ENCODE measurements around the gene CDCA8.

Gene CDCA8

DNA sequence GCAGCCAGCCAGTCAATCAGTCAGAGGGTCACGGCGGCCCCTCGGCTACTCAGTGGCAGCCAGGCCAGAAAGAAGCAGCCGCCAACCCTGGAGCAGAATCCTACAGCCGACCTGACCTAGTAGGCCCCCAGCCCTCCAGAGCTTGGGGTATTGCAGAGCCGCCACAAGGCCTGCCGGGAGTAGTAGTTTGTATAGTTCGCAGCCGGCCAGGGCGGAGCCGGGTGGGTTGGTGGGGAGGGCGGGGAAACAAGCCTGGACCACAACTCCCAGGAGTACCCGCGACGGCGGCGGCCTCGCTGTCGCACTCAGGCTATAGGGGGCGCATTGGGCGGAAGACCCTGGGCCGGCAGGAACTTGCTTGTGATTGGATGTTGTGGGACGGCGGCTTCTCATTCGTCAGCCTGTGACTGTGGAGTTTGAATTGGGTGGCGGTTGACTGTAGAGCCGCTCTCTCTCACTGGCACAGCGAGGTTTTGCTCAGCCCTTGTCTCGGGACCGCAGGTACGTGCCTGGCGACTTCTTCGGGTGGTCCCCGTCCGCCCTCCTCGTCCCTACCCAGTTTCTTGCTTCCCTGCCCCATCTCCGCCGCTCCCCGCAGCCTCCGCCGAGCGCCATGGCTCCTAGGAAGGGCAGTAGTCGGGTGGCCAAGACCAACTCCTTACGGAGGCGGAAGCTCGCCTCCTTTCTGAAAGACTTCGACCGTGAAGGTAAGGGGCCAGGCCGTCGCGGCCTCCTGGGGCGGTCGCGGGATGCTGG lies at the start of gene CDCA8:
Gene CDCA8 (plus strand): TSS at position 439 of the 756 bp plus-strand sequence. CDS start 175 bp downstream, at position 614.
- peak; percentile 98 for DNase-seq

DNA sequence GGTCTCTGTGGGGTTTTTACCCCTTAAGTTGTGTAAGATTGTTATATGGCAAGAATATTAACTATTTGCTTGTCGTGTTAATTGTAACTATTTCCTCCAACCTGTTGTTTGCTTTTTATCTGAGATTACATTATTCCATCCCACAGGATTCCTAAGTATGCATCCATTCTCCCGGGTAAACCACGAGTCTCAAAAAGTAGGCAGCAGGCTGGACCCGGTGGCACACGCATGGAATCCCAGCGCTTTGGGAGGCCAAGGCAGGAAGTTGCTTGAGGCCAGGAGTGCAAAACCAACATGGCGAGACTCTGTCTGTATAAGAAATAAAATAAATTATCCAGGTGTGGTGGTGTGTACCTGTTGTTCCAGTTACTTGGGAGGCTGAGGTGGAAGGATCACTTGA lies 45.0 kb upstream of the CDCA8 start:
- DNase-seq = no peak

DNA sequence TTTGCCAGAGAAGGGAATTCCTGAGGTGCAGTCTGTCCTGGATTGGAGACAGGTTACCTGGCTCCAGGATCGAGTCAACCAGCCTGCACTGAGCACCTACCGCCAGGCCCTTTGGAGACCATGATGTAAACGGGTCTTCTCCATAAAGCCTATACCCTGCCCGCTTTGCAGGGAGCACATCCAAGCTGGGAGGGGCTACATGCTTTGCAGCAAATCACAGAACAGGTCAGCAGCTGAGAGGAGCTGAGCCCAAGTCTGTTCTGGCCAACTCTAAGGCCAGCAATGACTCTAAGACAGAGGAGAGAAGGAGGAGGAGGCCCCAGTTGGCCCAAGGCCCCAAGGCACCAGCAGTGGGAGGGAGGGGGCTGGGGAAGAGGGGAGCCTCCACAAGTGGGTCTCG lies 42.1 kb upstream of the CDCA8 start:
- no peak for DNase-seq

DNA sequence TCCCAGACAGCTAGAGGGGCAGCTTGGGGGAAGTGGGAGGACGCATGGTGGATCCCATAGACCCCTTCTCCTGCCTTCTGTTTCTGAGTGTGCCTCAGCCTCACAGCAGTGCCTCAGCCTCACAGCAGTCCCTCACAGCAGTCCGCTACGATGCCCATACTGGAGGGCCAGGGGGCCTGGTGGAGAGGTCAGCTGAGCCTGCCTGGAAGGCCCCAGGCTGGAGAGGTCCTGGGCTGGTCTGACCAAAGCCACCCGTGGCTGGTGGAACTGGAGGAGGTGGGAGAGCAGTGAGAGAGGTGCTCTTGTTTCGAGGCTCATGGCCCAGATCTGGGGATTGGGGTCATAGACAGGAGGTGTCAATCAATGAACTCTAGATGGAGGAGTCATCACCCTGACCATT lies 41.6 kb upstream of the CDCA8 start:
- no peak for DNase-seq

DNA sequence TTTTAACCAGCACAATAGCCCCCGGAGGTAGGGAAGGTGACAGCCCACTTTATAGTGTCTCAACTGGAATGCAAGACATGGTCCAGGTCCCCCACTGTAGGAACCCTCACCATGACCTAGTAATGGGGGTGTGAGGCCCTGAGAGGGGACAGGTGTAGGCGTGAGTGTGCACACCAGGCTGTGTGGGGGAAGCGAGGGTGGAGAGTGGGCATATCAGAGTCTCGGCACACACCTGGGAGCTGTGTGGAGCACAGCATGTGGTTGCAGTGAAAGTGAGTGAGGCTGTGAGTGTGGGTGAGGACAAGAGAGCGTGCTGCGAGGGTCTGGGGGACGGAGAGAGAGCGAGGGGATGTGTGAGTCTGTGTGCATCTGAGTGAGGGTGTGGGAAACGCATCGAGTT lies 40.5 kb upstream of the CDCA8 start:
- no peak for DNase-seq

DNA sequence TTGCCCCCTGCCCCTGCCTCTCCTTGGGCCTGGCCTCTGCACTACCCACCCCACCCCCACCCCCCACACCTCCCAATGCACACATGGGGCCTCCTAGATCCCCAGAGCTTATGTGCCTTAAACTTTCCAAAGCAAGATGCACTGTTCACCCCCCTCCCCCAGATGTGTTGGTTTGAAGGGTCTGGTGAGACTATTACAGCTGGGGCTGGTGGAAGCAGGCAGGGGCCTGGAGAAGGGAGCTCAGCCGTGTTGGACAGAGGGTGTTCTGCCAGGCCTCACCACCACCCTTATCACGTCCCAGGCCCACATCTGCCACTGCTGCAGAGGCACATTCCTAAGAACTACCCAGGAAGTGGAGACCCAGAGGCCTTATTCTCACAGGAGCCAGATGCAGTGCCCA lies 39.3 kb upstream of the CDCA8 start:
- no peak for DNase-seq

DNA sequence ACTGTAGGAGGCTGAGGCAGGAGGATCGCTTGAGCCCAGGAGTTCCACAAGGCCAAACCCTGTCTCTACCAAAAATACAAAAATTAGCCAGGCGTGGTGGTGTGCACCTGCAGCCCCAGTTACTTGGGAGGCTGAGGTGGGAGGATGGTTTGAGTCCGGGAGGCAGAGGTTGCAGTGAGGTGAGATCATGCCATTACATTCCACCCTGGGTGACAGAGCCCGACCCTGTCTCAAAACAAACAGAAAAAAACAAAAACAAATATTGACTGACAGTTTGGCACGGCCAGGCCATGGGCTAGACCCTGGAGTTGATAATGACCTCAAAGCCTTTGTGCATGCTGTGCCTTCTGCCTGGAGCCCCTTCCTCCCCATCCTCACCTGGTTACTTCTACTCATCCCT lies 38.4 kb upstream of the CDCA8 start:
- DNase-seq = no peak

DNA sequence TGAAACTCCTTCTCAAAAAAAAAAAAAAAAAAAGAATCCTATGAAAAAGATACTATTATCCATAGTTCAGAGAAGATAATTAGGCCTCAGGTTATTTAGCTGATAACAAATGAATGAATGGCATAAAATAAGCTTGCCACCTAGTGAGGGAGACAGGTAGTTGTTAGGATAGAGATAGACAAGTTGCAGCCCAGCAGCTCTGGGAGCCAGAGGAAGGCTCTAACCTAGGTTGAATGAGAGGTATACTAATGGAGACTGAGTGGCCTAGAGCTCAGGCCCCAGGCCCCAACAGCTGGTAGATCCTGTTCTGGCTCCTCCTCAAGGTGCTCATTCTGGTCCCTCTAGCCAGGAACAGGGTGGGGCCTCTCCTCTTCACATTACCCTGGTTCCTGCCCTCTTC lies 37.0 kb upstream of the CDCA8 start:
- no peak for DNase-seq

DNA sequence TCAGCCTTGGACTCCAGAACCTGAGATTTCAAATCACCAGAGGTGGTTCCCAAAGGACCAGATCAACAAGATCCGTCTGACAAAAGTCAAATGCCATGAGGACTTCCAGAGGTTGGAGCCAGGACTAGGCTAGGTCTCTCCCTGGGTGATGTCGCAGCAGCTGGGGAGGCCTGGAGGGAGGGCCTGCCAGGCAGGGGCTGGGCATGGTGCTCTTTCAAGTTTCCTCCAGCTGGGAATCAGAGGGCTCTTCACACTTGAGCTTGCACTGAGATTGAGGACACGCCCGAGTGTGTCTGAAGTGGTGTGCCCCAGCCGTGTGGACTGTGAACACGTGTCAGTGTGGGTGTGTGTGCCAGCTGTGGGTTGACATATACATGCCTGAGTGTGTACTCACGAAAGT lies 36.3 kb upstream of the CDCA8 start:
- no peak for DNase-seq

DNA sequence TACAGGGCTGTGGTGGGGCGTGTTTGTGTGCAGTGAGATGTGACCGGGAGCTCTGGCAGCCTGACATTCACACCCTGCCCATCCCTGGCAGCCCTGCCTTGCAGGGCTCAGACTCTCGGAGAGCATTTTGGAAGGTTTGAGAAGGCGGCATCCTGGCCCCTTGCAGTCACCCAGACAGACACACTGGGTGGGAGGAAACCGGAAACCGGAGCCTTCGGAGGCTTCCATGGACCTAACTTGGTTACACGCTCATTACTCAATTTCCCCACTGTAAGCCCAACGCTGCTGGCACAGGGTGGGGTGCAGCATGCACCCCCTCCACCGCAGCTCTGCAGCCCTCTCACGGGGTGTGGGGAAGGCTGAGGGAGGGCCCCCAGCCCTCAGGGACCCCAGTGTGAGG lies 35.4 kb upstream of the CDCA8 start:
- no peak for DNase-seq

DNA sequence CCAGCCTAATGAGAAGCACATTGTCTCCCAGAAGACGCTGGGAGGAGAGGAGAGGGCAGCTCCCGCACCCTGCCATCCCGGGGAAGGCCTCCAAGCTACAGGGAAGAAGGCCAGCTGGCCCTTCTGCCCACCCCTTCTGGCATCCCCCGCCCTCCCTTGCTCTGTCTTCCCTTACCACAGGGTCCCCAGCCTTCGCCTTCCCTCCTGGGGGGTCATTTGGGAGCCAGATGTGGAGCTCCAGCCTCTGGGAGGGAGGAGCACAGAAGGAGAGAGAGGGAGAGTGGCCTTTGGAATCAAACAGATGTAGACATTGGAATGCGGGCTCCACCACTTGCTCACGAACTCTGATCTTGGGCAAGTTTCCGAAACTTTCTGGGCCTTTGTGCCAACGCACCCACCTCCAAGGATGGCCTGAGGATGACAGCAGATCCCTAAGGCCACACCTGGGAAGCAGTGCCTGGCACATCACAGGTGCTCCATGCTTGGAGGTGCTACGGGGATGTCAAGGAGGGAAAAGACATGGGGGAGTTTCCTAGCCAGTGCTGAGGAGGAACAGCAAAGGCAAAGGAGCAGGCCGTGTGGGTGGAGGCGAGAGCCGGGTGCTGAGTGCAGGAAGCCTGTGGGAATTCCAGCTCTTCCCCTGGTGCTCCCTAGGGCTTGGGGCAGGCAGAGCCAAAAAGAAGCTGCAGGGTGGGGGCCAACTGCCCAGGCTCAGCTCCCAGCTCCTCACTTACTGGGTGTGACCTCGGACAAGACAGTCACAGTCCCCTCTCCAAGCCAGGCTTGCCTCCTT lies 34.5 kb upstream of the CDCA8 start:
- no peak for DNase-seq

DNA sequence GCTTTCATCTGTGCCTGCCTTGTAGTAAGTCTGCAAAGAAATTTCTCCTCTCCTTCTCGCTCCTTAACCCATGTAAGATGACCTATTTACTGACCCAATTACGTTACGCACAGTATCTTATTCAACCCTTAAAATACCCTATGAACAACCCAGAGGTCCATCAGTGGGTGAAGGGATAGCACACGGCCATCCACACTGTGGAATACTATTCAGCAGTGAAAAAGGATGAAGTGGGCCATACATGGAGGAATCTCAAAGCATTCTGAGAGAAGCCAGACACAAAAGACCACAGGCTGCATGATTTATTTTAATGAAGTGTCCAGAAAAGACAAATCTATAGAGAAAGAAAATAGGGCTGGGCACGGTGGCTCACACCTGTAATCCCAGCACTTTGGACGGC lies 33.8 kb upstream of the CDCA8 start:
- DNase-seq = no peak

DNA sequence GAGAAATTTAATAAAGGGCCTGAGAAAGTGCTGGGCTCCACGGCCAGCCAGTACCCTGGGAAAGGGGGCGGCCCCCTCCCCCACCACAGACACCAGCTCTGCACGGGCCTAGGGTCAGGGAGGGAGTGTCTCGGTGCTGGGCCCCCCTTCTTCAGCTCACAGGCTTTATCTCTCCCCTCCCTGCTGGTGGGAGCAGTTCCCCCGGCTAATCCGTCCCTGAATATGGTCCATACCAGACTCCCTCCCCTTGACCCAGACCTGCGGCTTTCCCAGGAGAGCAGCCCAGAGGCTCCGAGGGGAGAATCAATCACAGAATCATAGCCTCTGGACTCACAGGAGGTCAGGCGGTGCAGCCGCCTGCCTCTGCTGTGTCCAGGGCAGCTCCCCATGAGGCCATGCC lies 31.7 kb upstream of the CDCA8 start:
- no peak for DNase-seq

DNA sequence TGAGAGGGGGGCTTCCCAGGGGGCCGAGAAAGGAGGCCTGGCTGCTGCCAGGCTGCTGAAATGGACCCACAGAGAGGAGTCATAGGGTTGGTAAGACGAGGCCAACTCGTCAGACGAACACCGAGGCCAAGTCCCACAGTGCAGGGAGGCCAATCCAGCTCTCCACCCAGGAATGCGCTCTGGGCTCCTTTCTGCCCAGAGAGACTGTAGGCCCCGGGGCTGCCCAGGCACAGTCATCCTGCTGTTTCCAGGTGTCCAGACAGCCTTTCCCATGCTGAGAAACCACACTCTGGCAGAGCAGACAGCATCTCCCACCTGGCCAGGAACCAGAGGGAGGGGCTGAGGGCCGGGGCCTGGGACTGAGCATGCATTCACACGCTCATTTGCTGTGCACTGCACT lies 30.9 kb upstream of the CDCA8 start:
- no peak for DNase-seq

DNA sequence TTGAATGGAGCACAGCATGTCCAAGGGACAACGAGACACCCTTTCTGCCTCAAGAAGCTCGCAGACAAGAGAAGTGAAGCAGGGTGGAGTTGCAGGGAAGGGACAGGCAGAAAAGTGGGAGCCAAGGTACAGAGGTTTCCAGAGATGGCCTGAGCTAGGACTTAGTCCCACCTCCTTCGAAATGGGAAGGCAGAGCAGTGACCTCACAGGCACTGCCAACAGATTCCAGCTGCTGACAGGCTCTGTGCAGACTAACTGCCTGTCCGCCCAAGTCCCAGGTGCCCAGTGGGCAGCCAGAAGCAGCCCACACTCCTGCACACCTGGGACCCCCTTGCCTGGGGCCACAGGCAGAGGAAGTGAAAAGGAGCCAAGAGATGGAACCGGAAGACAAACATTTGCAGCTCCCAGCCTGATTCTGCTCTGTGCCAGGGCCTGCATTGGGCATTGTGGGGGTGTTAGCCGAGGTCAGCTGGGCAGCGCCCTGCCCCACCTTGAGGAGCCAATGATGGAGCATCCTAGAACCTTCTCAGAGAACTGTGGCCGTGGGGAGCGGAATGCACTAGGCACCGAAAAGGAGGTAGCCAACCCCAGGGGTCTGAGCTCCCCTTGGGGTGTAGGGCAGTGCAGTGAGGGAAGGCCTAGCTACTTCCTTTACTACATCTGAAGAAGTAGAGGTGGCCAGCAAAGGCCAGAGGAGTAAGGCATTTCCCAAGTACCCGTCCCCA lies 30.1 kb upstream of the CDCA8 start:
- DNase-seq = no peak

DNA sequence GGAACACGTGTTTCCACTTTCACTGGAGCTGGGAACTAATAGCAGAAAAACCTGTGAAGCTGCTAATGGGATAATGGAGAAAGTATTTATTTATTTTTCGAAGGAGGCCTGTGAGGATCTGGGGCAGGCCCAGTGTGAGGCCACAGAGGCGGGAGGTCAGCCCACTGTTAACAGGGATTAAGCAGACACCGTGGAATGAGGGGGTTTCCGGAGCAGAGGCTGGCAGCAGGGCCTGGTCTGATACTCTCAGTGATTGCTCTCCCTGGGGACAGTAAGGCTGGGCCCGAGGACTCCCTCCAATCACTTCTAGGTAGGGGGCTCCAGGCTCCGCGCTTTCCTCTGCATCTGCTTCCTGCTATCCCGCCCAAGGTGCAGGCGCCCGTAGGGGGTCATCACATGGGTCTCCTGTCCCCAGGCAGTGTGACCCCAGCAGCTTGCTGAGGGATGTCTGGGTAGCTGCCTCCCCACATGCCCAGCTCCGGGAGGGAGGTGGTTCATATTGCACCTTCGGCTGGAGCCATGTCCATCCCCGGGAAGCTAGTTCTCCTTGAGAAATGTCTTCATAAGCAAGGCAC lies 28.8 kb upstream of the CDCA8 start:
- DNase-seq = no peak

DNA sequence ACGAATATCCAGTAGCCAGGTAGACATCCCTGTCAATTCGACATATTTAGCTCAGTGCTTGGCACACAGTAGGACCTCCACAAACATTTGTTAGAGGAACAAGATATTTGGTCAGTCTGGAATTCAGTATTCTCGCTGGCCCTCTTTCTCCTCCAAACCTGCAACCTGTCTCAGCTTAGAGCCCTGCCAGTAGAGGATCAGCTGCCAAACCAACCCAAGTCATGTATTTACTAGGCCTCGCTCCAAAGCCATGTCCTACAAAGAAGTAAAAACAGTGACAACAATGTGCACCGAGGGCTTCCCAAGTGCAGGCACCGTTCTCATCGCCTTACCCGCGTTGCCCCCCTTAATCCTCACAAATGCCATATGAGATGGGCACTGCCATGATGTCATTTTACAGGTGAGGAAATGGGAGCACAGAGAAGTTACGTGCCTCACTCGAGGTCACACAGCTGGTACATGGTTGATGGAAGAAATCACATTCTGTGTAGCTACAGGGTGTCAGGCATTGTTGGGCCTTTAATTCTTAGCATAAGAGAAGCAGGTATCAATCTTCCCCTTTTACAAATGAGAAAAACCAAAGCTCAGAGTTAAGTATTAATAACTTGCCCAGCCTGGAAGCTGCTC lies 26.0 kb upstream of the CDCA8 start:
- no peak for DNase-seq

DNA sequence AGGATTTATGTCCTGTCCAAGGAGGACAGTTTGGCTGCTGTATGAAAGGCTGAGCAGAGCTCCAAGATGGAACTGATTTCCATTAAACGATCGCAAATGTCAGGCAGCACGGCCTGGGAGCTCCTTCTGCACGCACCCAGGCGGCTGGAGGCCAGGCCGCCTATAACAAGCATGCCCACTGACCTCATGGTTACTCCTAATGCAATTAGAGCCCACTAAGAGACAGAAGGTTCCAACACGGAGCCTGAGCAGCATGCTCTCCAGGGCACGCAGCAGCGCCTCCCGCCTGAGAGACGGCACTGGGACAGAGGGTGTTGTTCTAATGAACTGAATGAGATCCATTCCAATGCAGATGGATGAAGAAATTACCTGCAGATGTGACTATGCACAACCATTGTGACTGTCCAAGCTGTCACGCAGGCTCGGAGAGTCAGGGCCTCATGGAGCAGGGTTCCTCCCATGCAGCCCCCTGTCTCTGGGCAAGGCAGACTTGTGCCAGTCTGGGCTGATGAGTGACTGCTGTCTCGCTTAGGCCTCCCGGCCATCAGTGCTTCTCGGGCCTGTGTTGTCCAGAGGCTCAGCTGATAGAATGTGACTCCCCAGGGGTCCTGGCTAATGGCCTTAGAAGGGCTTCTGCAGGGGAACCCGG lies 25.2 kb upstream of the CDCA8 start:
- DNase-seq = no peak

DNA sequence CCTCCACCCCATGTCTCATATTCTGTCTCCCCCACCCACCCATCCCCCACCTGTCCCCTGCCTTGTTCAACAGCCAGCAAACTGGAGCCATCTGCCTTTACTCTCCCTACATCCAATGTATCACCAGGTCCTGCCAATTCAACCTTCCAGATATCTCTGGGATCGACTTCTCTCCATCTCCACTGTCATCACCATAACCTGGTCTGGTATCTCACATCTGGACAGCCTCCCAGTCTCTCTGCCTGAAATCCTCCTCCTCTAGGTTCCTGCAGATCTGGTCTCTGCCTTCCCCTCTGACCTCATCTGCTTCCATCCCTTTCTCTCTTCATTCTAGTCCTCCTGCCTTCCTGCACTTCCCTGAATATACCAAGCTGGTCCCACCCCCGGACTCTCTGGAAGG lies 22.2 kb upstream of the CDCA8 start:
- DNase-seq = no peak

DNA sequence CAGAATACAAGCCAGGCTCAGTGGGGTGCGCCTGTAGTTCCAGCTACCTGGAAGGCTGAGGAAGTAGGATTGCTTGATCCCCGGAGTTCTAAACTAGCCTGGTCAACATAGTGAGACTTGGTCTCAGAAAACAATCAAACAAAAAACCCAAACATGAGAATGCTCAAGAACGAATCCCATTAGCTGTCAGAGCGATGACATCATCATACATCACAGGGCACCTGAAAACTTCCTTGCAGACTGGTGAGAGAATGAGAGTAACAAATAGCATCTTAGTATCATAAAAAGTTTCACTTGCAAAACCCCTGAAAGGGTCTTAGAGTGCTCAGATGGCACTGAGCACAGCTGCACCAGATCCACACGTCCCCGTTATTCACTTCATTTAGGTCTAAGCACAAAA lies 21.1 kb upstream of the CDCA8 start:
- DNase-seq = no peak

DNA sequence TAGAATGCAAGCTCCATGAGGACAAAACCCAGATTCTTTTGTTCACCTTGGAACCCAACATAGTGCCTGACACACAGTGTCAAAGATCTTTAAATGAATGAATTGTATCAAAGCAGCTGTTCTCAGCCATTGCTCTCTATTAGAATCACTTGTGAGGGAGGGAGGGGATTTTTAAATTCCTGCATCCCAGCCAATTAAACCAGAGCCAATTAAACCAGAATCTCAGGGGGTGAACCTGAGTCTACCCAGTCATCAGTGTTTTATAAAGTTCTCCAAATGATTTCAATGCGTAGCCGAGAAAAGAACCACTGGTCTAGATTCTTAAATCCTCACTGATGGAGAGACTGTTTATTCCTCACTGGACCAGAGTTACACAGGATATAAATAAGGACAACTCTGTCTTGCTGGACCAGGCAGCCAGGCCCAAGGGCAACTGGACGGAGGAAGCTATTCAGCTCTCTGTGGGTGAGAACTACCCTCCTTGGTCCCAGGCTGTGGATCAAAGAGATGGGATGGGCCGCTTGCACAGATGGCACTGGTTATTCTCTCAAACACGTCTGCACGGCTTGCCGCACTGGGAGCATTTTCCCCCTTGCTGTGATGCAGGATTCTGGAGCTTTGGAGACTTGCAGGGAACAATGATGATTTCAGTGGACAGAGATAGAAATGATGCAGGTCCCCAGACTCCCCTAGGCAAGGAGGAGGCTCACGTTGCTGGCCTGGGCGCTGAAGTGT lies 20.0 kb upstream of the CDCA8 start:
- no peak for DNase-seq

DNA sequence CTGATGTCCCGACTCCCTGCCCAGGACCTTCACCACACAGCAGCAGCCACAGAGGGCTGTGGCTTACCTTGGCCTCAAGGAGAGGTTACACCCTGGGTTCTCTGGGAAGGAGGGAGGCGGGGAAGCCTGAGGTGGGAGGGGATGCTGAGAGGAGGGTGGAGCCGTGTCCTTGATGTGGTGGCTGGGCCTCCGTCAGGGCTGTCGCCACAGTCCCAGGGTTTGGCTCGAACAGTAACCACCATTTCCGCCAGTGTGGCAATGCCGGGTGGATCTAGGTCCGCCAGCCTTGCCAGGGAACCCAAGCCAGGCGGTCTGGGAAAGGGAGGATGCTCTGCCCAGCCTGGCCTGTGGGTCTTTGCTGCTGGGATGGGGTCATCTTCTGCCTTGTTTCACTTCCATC lies 18.4 kb upstream of the CDCA8 start:
- DNase-seq = no peak

Data from HCEC 1CT (cell line).